Upper lobe of left lung (tissue), 4 donors: ENCODE data around the gene ZFHX2.

ENCODE experiments used
- CTCF ChIP-seq, 6 experiments: fragments of 450-650 bp in 4 of 6; fragments of 200-600 bp in 2 of 6; sonication (generic) in 2 of 6; IDR thresholded peaks; one replicate each; pipeline ENCODE4 v1.5.1; 2016 to 2019; ENCODE audit warnings: antibody characterized with exemption in 6 of 6
- EP300 ChIP-seq, 4 donors: sonication (generic); formaldehyde crosslinking; IDR thresholded peaks; one replicate each; pipeline ENCODE4 v1.5.1; 2017; ENCODE audit warnings: antibody characterized with exemption in 4 of 4, control low read depth in 2 of 4
- POLR2A ChIP-seq, 4 donors: fragments of 450-650 bp; IDR thresholded peaks; one replicate each; pipeline ENCODE4 v1.5.1; 2016 to 2017; ENCODE audit warnings: antibody characterized with exemption in 4 of 4, mild to moderate bottlenecking in 2 of 4
- POLR2AphosphoS5 ChIP-seq, 2 donors: sonication (generic); formaldehyde crosslinking; IDR thresholded peaks; one replicate each; pipeline ENCODE4 v1.5.1; 2017; ENCODE audit warnings: antibody characterized with exemption in 2 of 2

- no peak for TF ChIP-seq CTCF (IDR thresholded peaks at IDR 0.05)
- TF ChIP-seq POLR2A (IDR thresholded peaks at IDR 0.05), result no peak
- no peak for TF ChIP-seq EP300 (IDR thresholded peaks at IDR 0.05)
- no peak for TF ChIP-seq POLR2AphosphoS5 (IDR thresholded peaks at IDR 0.05)
Measured at GRCh38 chr14:23525611-23526010, 26.0 kb downstream of the ZFHX2 start.
